H9 (cell line): ENCODE measurements around the gene RNPEP. TPM values are rescaled to one million over a fixed set of nuclear protein-coding genes. Genes with fewer than 3 reads are reported as not detected.

Experiments
- DNase-seq: peaks from one replicate; pipeline ENCODE4 v3.0.0-alpha.2; 2017
- H2AFZ ChIP-seq: one replicate; pipeline ENCODE4 v1.6.1; 2013; ENCODE audit warnings: mild to moderate bottlenecking, low read length, control low read depth, moderate library complexity
- H2AK5ac ChIP-seq: 2 replicates; pipeline ENCODE4 v1.6.1; 2013; ENCODE audit warnings: low read length, control low read depth, mixed read lengths; ENCODE audit not compliant: insufficient read length
- H2BK120ac ChIP-seq: one replicate; pipeline ENCODE4 v1.6.1; 2013; ENCODE audit warnings: low read depth, mild to moderate bottlenecking, low read length, control low read depth, inconsistent platforms; ENCODE audit not compliant: poor library complexity, severe bottlenecking
- H2BK12ac ChIP-seq: 2 replicates; pipeline ENCODE4 v1.6.1; 2013; ENCODE audit warnings: low read length, control low read depth, mixed read lengths, low read depth; ENCODE audit not compliant: insufficient read length
- H2BK15ac ChIP-seq: 2 replicates; pipeline ENCODE4 v1.6.1; 2013; ENCODE audit warnings: low read depth, low read length, control low read depth
- H2BK20ac ChIP-seq: one replicate; pipeline ENCODE4 v1.6.1; 2013; ENCODE audit warnings: low read depth, mild to moderate bottlenecking, low read length, control low read depth, inconsistent platforms; ENCODE audit not compliant: poor library complexity, severe bottlenecking
- H2BK5ac ChIP-seq: 2 replicates; pipeline ENCODE4 v1.6.1; 2013; ENCODE audit warnings: low read length, control low read depth, mixed read lengths; ENCODE audit not compliant: insufficient read length
- H3K14ac ChIP-seq: 2 replicates; pipeline ENCODE4 v1.6.1; 2013; ENCODE audit warnings: low read length, control low read depth; ENCODE audit not compliant: insufficient read depth
- H3K18ac ChIP-seq: 2 replicates; pipeline ENCODE4 v1.6.1; 2013; ENCODE audit warnings: low read depth, mild to moderate bottlenecking, mixed read lengths, low read length, control low read depth; ENCODE audit not compliant: insufficient read length
- H3K23ac ChIP-seq: 2 replicates; pipeline ENCODE4 v1.6.1; 2013; ENCODE audit warnings: low read length, control low read depth, mixed read lengths, low read depth; ENCODE audit not compliant: insufficient read length
- H3K23me2 ChIP-seq: 2 replicates; pipeline ENCODE4 v1.6.1; 2013; ENCODE audit warnings: low read depth, mild to moderate bottlenecking, mixed read lengths, low read length, control low read depth; ENCODE audit not compliant: insufficient read length, poor library complexity, severe bottlenecking
- H3K27ac ChIP-seq: 2 replicates; pipeline ENCODE4 v1.5.1; 2013; ENCODE audit warnings: low read length, control low read depth, mixed read lengths, low read depth; ENCODE audit not compliant: insufficient read length
- H3K27me3 ChIP-seq: 2 replicates; pipeline ENCODE4 v1.6.1; 2013; ENCODE audit warnings: low read length, control low read depth, inconsistent platforms; ENCODE audit not compliant: insufficient read depth
- H3K4ac ChIP-seq: 2 replicates; pipeline ENCODE4 v1.6.1; 2013; ENCODE audit warnings: low read depth, mild to moderate bottlenecking, control low read depth, inconsistent platforms, low read length, moderate library complexity
- H3K4me1 ChIP-seq: 2 replicates; pipeline ENCODE4 v1.6.1; 2013; ENCODE audit warnings: low read length, control low read depth, inconsistent platforms; ENCODE audit not compliant: insufficient read depth
- H3K4me2 ChIP-seq: 2 replicates; pipeline ENCODE4 v1.6.1; 2013; ENCODE audit warnings: low read length, control low read depth, mixed read lengths; ENCODE audit not compliant: insufficient read length, insufficient read depth
- H3K56ac ChIP-seq: 2 replicates; pipeline ENCODE4 v1.6.1; 2013; ENCODE audit warnings: low read depth, mild to moderate bottlenecking, mixed read lengths, low read length, control low read depth; ENCODE audit not compliant: insufficient read length
- H3K79me1 ChIP-seq: 2 replicates; pipeline ENCODE4 v1.6.1; 2013; ENCODE audit warnings: low read depth, mild to moderate bottlenecking, moderate library complexity, low read length, control low read depth, inconsistent platforms; ENCODE audit not compliant: insufficient read depth, poor library complexity, severe bottlenecking
- H3K79me2 ChIP-seq: 2 replicates; pipeline ENCODE4 v1.6.1; 2013; ENCODE audit warnings: low read length, control low read depth, inconsistent platforms; ENCODE audit not compliant: insufficient read depth
- H3K9ac ChIP-seq: 2 replicates; pipeline ENCODE4 v1.6.1; 2013; ENCODE audit warnings: low read length, control low read depth, mixed read lengths; ENCODE audit not compliant: insufficient read length; ENCODE audit errors: extremely low read depth
- H3K9me3 ChIP-seq: one replicate; pipeline ENCODE4 v1.6.1; 2013; ENCODE audit warnings: low read depth, low read length, inconsistent platforms; ENCODE audit not compliant: control insufficient read depth
- H3T11ph ChIP-seq: one replicate; pipeline ENCODE4 v1.6.1; 2013; ENCODE audit warnings: mild to moderate bottlenecking, low read length, control low read depth, inconsistent platforms
- H4K20me1 ChIP-seq: one replicate; pipeline ENCODE4 v1.6.1; 2013; ENCODE audit not compliant: control insufficient read depth, insufficient read length, insufficient read depth
- H4K5ac ChIP-seq: 2 replicates; pipeline ENCODE4 v1.6.1; 2013; ENCODE audit warnings: low read depth, mild to moderate bottlenecking, mixed read lengths, low read length, control low read depth; ENCODE audit not compliant: insufficient read length
- H4K8ac ChIP-seq: replicated peaks from 2 replicates; pipeline ENCODE4 v1.6.1; 2013; ENCODE audit warnings: low read length, control low read depth, mixed read lengths, low read depth; ENCODE audit not compliant: insufficient read length
- H4K91ac ChIP-seq: 2 replicates; pipeline ENCODE4 v1.6.1; 2013; ENCODE audit warnings: low read depth, mild to moderate bottlenecking, moderate library complexity, mixed read lengths, low read length, control low read depth; ENCODE audit not compliant: insufficient read length
- H3K27ac Mint-ChIP-seq, 3 experiments: 2 replicates in 2 of 3; 3 replicates in 1 of 3; pipeline ENCODE4 v1.8.0; 2020 to 2021; ENCODE audit warnings: mixed read lengths in 3 of 3, mild to moderate bottlenecking in 1 of 3, moderate library complexity in 1 of 3
- H3K27me3 Mint-ChIP-seq: 2 replicates; pipeline ENCODE4 v1.8.0; 2021; ENCODE audit warnings: low read depth, mild to moderate bottlenecking, moderate library complexity, mixed read lengths
- H3K36me3 Mint-ChIP-seq, 3 experiments: 2 replicates in 2 of 3; 3 replicates in 1 of 3; pipeline ENCODE4 v1.8.0; 2020 to 2021; ENCODE audit warnings: low read depth in 3 of 3, mixed read lengths in 3 of 3; ENCODE audit not compliant: insufficient read depth in 1 of 3
- H3K4me1 Mint-ChIP-seq, 2 experiments: 2 replicates each; pipeline ENCODE4 v1.8.0; 2020; ENCODE audit warnings: mixed read lengths in 2 of 2
- H3K4me3 Mint-ChIP-seq, 2 experiments: 2 replicates in 1 of 2; 3 replicates in 1 of 2; pipeline ENCODE4 v1.8.0; 2020 to 2021; ENCODE audit warnings: mild to moderate bottlenecking in 2 of 2, mixed read lengths in 2 of 2, moderate library complexity in 1 of 2
- H3K9me3 Mint-ChIP-seq, 2 experiments: 2 replicates in 1 of 2; 3 replicates in 1 of 2; pipeline ENCODE4 v1.8.0; 2020; ENCODE audit warnings: mild to moderate bottlenecking in 2 of 2, mixed read lengths in 2 of 2, moderate library complexity in 1 of 2
- WGBS: extraction: QIAGEN DNeasy Blood & Tissue Kit; methylation state at CpG from one replicate; pipeline ENCODE4 v1.1.7; 2013; ENCODE audit warnings: missing lambda C conversion rate, low lambda C conversion rate, mixed read lengths; ENCODE audit not compliant: insufficient read length; ENCODE audit errors: extremely low coverage; 5-methylcytosine and 5-hydroxymethylcytosine counted together
- total RNA-seq: library from RNA; stranded (reverse); gene quantifications from 2 replicates; pipeline ENCODE4 v1.2.1, GENCODE V29; 2021
- TF ChIP-seq, protein P1 (sequence below): fragments of 200-600 bp; sonication (generic); conservative IDR thresholded peaks from 3 replicates; pipeline ENCODE4 v1.8.0; 2021; ENCODE audit warnings: antibody characterized with exemption, mild to moderate bottlenecking

RNPEP gene
- total RNA-seq, 1 experiment from 2014 or later, result 49.9 TPM

- H3K4me2 ChIP-seq, result no peak overlapping the region
- H2BK15ac ChIP-seq, result no peak overlapping the region
- no CpG with 5 or more reads among the region's 10 CpGs for WGBS
- Mint-ChIP-seq H3K9me3 (no peaks in the 10 kb centered on the region; a peak in 1 of 5 replicates), H3K27me3 (no peaks in the 10 kb centered on the region), H3K36me3 (peaks cover 20 to 63% (median 49%) of the 10 kb centered on the region in 3 experiments), H3K27ac (no peak overlapping the region; a peak in 1 of 7 replicates), H3K4me3 (no peak overlapping the region), H3K4me1 (peaks cover 6 to 8% of the 10 kb centered on the region in 2 experiments)
- H4K91ac ChIP-seq, result no peak overlapping the region
- no peak overlapping the region for H3K9ac ChIP-seq
- TF ChIP-seq, protein P1, sequence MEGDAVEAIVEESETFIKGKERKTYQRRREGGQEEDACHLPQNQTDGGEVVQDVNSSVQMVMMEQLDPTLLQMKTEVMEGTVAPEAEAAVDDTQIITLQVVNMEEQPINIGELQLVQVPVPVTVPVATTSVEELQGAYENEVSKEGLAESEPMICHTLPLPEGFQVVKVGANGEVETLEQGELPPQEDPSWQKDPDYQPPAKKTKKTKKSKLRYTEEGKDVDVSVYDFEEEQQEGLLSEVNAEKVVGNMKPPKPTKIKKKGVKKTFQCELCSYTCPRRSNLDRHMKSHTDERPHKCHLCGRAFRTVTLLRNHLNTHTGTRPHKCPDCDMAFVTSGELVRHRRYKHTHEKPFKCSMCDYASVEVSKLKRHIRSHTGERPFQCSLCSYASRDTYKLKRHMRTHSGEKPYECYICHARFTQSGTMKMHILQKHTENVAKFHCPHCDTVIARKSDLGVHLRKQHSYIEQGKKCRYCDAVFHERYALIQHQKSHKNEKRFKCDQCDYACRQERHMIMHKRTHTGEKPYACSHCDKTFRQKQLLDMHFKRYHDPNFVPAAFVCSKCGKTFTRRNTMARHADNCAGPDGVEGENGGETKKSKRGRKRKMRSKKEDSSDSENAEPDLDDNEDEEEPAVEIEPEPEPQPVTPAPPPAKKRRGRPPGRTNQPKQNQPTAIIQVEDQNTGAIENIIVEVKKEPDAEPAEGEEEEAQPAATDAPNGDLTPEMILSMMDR, result no peak
- no peak overlapping the region for H2AFZ ChIP-seq
- H4K5ac ChIP-seq, result no peak overlapping the region
- no peak overlapping the region for H2BK120ac ChIP-seq
- H2BK5ac ChIP-seq, result no peak overlapping the region
- H3K9me3 ChIP-seq, result no peaks in the 10 kb centered on the region
- no peak overlapping the region for H4K8ac ChIP-seq
- no peak for DNase-seq
- no peaks in the 10 kb centered on the region for H3K4me1 ChIP-seq
- H2BK20ac ChIP-seq, result no peak overlapping the region
- H3K56ac ChIP-seq, result no peak overlapping the region
- no peak overlapping the region for H2AK5ac ChIP-seq
- no peak overlapping the region for H3K4ac ChIP-seq
- H2BK12ac ChIP-seq, result no peak overlapping the region
- no peaks in the 10 kb centered on the region for H3K79me1 ChIP-seq
- no peaks in the 10 kb centered on the region for H3K23me2 ChIP-seq
- no peak overlapping the region for H3K18ac ChIP-seq
- H4K20me1 ChIP-seq, result no peaks in the 10 kb centered on the region
- no peak overlapping the region for H3K14ac ChIP-seq
- no peak overlapping the region for H3T11ph ChIP-seq
- peaks cover 7% of the 10 kb centered on the region; the same call in 1 of the 2 replicates for H3K79me2 ChIP-seq
- H3K27ac ChIP-seq, result no peak overlapping the region
- no peaks in the 10 kb centered on the region for H3K27me3 ChIP-seq
- no peak overlapping the region for H3K23ac ChIP-seq
These were observed 7.1 kb downstream of the RNPEP start for GRCh38 chr1:201989354-201990128.
